EL (cell line): ENCODE results near the gene PRDM16.
"Not testable (repeated sequence)": the region's sequence is repeated elsewhere in the genome, so short reads cannot be mapped to it uniquely, and the experiment has no call there.

ENCODE experiments used
- DNase-seq: peaks from one replicate; pipeline ENCODE4 v3.0.0-alpha.2; 2016

The PRDM16 gene

DNA sequence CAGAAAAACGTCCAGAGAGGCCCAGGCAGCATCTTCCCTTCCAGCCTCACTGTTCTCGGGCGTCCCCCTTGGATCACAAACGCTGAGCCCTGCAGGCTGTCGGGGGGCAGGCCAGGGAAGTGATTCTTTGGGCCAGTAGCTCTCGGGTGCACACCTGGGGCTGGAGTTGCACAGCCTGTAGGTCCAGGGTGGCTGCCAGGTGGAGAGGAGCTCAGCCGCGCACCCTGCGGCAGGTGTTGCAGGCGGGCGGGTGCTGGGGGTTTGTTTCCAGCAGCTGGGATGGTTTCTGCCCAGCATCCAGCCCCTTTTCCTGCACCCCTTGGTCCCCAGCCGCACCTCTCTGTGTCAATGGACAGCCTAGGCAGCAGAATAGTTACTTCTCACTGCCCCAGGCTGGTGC, 15.7 kb downstream of the PRDM16 start:
- DNase-seq: no peak

DNA sequence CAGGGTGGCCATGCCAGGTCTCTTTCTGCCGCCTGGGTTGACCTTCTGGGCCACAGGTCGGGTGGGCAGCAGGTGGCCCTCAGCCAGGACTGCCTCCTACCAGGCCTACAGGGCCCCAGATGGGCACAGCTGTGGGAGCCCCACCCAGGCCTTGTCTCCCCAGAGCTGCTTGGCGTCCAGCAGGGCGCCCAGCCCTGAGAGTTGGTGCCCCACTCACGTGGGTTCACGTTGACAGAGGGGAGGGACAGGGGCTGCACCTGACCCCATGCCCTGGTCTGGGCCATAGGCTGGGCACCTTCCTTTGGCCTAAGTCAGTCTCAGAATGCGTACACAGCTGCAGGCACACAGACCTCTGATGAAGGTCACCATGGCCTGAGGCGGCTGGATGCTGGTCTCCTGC, 16.7 kb downstream of the PRDM16 start:
- no peak for DNase-seq

DNA sequence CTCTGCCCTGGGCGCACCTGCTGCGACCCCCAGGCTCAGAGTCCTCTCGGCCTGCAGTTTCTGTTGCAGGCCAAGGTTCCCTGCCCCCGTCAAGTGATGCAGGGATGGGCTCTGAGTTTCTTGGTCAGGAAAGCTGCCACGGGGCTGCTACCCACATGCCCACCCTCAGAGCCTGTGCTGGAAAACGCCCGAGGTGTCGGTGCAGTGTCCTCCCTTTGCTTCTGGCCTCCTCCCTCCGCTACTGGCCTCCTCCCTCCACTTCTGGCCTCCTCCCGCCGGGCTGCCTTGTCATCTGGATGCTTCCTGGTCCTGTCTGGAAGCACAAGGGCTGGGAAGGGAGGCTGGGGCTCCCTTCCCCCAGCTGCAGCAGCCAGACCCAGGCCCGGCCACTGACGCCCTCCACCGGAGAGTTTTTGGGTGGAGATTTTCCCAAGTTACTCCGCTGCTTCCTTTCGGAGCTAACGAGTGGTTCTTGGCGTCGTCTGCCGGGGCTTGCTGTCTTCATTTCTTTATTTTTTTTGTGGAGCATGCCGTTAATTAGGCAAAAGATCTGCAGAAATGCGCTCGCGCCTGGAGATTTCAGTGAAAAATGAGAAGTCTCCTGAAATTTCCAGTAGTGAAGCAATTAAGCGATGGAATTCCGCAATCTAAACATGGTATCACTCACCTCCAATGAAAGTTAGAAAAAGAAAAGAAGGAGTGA, 17.4 kb downstream of the PRDM16 start:
- no peak for DNase-seq

DNA sequence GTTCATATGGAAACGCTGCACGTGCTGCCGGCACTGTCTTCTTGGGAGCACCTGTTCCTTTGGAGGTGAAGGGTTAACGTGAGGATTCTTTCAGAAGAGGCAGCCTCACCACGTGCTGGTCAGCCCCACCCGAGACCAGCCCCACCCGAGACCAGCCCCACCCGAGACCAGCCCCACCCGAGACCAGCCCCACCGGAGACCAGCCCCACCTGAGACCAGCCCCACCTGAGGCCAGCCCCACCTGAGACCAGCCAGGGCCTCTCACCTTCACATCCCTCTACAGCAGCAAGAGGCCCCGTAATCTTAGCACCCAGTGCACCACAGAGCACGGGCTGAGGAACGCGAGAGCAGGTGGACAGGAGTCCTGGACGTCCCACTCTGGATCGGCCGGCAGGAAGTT, 18.0 kb downstream of the PRDM16 start:
- no peak for DNase-seq

DNA sequence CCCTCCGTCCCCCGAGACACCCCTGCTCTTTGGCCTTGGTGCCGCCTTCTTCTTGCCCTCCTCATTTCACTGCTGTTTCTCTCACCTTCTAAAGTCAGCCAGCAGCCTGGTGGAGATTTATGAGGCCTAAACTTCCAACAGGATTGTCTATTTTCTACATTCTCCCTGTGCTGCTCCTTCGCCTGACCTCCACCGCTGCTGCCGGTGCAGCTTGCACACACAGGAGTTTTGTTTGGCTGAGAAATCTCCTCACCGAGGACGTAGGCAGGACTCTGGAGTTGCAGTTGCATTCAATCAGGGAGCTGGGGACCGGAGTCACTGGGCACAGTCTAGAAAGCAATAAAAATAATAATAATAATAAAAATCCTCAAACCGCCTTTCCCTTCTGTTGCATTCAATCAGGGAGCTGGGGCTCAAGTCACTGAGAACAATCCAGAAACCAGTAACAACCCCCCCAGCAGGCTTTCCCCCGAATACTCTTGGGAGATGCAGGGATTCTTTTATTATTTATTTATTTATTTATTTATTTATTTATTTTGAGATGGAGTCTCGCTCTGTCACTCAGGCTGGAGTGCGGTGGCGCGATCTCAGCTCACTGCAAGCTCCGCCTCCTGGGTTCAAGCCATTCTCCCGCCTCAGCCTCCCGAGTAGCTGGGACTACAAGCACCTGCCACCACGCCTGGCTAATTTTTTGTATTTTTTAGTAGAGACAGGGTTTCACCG, 19.1 kb downstream of the PRDM16 start:
- not testable (repeated sequence) for DNase-seq

DNA sequence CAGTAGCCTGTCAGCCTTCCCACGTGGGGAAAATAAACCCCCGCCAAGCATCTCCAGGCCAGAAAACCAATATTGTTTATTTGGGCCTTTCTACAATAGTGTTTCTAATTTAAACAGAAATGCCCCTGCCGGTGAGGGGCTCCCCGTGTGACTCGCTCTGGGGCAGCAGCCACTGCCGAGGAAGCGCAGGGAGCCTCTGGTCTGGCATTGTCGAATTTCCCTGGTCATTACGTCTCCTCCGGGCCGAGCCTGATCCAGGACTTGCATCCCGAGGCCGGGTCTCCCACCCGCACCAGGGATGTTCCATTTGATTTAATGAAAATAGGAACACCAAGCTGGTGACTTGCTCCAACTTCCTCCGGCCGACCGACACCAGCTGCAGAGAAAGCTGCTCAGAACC, 20.5 kb downstream of the PRDM16 start:
- no peak for DNase-seq

DNA sequence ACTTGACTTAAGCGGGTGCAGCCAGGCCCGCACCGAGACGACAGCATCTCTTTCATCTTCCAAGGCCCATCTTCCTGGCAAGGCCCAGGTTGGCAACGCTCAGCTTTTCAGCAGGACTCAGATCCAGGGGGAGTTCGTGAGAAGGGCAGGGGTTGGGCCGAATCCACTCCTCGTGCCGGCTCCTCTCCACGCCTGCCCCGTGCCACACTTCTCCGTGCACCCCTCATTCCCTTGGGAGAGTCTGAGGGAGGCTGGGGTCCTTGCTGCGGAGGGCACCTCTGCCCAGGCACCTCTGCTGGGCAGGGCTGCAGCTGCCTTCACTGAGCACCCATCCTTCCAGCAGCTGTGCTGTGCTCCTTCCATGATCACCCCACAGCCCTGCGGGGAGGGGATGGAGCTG, 22.3 kb downstream of the PRDM16 start:
- DNase-seq: no peak

DNA sequence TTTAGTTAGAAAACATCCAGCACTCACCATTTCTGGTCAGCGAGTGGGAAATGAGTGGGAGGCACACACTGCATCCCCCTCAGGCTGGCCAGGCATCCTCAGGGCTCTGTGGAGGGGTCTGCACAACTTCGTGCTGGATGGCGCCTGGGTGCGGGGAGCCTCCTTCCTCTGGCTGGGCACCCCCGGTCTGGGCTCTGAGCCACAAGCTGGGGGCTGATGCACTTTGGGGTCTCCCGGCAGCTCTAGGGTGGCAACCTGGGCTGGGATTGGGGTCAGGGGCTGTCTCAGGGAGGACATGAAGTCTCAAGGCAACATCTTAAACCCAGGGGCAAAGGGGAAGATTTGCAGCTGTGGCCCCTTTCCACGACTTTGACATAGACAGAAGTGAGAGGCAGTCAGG, 23.5 kb downstream of the PRDM16 start:
- DNase-seq: no peak

DNA sequence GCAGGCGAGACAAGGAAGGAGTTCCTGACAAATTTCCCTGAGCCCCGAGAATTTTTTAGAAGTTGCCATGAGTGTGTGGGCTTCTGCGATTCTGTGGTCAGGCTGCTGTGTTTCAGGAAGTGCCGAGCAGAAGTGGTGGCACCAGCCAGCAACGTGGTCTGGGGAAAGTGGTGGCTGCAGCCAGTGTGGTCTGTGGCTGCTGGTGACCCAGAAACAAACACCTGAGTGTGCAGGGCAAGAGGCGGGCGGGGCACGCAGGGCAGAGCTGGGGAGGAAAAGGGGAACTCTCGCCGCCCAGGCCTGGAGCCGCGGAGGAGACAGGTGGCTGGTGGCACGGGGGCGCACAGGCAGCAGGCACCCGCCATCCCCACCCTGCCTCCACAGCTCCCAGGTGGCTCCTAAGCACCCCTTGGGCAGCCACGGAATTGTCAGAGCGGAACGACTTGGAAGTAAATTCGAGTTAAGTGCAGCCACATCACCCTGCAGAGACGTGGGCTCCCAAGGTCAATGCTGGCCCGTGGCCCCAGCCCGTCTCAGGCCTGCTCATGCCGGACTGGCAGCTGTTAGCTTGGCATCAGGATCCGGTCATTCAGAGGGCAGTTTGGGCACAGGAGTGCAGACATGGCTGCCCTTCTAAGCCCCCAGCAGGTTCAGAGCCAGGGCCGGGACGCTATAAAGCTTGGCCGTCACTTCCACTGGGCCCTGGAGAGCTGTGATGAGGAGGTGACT, 25.1 kb downstream of the PRDM16 start:
- no peak for DNase-seq

DNA sequence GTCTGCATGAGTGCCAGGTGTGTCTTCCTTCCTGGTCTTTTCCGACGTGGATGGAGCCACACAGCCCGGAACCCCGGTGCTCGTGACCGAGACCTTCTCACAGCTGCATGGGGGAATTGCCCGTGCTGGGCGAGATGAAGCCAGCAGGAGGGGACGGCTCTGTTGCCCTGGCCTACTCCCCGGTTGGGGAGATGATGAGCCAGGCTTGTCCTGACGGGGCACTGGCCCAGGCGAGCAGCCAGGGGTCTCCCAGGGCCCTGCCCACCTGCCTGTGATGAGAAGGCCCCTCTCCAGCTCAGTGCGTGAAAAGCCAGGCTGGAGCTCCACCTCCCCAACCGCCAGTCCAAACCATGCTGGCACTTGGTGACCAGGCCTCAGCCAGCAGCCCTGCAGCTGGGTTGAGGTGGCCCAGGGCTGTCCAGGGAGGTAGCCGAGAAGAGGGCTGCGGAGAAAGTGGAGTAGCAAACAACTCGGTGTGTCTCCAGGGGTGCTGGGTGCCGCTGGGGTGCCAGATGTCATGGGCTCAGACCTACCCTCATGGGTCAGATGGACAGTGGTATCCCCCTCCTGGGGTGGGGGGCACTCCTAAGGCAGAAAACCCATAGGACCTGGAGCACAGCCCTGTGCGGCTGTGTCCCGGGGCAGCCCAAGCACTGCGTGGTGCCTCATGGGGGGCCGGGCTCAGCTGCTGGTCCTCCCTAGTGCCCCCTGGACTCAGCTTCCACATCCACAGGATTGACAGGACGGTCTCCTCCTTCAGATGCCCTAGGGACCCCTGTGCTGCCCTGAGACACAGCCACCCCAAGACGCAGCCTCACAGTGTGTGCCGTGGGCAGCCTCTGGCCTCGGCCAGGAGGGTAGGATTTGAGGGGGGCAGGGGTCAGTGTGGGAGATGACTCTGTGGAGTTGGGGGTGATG, 26.1 kb downstream of the PRDM16 start:
- no peak for DNase-seq

DNA sequence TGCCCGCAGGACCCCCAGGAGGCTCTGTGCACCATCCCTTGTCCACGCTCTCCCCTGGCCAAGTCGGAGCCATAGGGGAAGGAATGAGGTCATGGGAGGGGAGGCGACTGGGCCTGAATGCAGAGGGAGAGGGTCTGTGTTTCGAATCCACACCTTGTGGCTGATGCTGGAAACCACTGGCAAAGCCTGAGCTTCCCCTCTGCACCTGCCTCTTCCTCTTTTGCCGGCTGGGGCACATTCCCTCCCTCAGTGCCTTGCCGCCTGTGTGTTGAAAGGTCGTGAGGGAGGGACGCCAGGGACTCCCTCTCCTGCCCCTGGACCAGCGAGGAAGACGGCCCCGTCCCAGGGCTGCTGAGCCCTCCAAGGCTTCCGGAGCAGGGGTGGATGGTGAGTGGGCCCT, 27.3 kb downstream of the PRDM16 start:
- DNase-seq: no peak

DNA sequence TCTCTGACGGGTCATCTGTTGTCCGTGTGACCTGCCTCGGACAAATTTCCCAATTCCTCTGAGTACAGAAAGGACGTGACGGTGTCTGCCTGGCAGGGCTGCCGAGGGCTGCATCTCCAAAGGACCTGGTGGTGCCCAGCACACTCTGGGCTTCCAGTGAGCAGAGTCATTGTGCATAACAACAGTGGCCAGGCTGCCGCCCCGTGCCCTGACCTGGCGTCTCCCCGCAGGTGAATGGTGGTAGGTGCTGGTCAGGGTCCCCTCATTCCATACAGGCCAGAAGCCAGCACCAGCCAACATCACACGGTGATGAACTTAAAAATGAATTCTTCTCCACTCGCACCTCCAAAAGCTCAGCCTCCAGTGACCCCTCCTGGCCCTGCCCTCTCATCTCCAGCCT, 28.2 kb downstream of the PRDM16 start:
- DNase-seq: no peak

DNA sequence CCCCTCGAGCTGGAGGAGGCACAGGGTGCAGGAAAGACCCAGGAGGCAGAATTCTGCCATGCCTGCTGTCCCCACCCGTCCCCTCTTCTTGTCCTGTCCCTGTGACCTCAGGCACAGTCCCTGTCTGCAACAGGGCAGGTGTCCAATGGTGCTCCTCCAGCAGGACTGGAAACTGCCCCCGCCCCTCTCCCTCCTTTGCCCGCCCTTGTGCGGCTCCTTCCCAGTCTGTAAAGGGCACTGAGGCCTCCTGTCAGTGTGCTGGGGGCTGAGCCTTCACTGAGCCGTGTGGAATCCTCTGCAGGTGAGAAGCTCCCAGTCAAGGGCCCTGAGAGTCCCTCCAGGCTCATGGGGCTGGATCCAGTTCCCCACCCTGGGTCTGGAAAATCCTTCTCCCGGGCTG, 28.9 kb downstream of the PRDM16 start:
- no peak for DNase-seq

DNA sequence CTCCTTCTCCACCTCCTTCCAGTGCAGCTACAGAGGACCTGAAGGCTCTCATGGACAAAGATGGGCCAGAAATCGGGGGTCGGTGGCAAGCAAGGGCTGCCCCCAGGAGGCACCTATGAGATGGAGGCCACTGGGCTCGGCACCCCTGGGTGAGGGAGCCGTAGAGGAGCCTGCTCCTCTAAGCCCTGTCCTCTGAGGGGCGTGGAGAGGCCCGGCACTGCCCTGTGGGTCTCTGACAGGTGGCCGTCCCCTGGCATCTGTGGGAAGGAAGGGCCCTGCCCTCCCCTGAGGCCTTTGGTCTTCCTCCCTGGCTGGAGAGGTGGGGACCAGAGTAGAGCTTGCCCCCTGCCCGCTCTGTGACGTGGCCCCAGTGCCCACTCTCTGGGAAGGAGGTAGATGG, 30.9 kb downstream of the PRDM16 start:
- no peak for DNase-seq

DNA sequence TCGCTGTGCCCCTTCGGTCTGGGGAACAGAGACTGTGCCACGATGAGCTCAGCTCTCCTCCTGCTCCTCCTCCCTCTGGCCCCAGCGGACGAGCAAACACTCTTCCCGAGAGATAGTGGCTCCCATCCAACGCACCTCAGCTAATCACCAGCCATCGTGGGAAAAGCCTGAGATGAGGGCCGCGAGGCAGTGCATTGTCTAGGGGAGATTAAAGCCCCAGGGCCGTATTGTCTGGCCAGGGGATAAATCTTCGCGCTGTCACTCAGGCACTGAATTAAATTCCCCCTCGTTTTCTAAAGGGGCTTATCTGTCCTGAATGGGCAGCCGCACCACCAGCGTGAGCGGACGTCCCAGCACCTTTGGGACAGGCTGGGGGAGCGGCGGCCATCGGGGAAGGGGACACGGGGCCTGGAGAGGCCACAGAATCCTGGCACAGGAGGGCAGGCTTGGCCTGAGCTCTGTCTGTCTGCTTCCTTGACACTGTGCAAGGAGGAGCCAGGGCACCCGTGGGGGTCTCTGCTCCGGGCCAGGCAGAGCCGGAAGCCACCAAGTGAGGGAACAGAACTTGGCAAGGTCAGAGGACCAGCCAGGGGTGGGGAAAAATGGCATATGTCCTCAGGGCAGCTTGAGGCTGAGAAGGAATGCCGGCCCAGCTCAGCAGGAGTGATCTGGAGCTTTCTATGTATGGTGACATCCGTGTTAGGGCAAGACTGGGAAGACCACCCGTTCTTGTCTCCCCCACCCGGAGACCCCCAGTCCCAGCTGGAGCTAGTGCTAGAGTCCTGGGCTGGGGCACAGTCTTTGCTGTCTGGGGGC, 32.3 kb downstream of the PRDM16 start:
- DNase-seq: no peak

DNA sequence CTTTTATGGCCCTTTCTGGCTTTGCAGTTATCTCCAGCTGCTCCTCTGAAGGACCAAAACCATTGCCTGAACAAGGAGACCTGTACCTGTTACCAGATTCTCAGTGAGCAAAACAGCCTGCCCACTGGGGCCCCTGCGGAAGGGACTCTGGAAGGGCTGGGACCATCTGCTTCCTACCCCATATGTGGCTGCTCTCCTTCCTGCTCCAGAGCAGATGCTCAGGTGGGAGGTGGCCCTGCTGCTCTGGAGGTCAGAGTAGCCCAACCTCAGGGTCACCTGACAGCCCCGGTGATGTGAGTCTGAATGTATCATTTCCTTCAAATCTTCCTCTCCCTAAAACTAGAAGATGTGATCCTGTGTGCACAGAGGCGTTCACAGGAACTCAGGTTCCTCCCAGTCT, 33.6 kb downstream of the PRDM16 start:
- no peak for DNase-seq

DNA sequence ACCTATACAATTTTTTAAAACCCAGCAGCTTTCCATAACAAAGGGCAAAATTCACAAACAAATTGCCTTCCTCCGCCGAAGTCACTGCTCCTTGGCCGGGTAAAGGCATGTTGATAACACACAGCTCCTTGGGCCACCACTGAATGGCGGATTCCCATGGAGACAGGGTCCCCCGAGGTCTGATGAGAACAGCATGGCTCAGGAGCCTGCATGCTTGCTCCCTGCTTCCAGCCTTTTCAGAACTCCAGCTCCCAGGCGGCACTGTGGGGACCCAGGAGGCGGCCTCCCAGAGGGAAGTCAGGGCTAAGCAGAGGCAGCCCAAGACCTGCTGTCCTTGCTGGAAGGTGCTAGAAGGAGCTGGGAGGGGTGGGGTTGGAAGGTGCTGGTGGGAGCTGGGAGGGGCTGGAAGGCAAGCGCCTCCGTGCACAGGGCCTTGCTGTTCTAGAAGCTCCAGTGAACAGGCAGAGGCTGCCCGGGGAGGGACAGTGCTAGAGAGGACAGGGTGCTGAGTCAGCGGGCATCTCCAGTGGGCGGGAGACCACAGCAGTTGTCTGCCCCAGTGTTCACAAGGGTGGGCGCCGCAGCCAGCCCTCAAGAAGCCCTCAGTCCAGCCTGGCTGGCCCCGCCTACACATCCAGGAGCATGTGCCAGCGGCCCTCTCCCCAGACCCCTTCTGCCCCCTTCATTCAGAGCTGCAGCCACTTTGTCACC, 35.1 kb downstream of the PRDM16 start:
- no peak for DNase-seq

DNA sequence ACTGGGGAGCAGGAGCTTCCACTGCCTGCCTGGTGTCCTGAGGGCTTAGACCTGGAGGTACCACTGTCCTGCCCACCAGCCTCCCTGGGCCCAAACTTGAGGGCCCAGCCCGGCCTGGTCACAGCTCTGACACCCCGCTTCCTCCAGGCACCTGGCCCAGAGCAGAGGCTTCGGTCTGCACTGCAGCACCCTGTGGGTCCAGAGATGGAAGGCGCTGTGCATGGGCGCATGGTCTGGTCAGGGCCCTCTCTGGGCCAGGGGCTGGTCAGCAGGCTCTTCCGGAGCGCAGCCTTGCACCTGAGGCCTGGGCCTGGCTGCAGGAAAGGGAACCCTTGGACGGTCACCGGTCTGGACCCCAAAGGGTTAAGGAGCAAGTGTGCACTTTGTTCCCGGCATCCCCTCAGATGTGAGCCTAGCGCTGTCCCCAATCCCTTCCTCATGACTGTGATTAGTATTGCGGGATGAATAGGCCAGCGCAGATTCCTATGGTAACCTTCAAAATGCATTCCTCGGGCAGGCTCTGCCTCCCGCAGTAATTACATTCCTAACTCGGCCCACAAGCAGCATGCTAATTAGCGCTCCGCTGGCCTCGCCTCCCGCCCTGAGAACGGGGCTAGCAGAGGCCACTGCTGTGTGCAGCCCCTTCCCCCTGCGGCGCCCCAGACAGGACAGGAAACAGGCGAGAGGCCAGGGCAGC, 36.3 kb downstream of the PRDM16 start:
- no peak for DNase-seq

DNA sequence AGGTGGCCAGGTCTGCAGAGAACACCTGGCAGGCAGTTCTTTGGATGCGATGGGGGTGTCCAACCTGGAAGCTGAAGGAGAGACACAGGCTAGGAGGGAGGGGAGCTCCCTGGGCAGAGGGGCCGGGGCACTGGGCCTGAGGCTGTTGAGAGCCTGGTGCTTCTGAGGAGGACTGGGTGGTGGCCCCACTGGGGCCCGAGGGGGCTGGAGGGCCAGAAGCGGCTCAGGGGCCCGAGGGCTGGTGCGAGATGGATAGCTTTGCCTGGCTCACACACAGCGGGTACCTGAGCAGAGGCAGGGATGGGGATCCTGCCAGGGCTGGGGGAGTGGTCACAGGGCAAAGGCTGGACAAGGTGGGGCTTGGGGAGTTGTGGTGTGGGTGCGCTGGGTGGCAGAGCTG, 37.2 kb downstream of the PRDM16 start:
- no peak for DNase-seq

DNA sequence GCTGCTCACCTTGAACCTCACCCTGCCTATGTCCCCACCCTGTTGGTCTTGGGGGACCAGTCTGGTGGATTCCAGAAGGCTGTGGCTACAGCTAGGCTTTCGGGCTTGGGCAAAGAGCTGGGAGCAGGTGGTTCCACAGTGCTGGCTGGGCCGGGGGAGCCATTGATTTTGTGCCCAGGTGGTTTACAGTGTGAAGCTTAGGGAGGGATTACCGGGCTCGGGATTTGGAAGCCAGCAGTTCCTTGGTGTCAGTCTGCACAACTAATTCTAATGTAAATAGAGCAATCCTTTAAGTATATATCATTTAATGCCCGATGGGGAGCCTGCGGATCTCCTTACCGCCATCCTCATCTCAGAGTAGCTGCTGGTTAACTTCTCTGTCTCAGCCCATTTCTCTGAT, 38.2 kb downstream of the PRDM16 start:
- no peak for DNase-seq

DNA sequence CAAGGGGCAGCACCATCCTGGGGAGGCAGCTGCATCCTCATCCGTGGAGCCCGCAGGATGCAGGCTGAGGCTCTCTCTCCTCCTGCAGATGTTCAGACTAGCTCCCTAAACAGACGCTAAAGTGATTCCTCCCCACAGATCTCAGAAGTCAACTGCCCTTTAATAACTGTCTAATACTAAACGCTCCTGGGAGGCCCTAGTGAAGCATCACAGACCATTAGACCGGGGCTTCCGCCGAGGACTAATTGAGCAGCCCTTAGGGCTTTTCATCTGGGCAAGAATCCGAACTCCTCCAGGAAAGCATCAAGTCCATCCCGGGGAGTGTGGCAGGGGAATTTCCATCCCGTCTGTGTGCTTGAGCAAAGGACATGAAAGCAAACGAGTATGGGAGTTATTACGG, 40.4 kb downstream of the PRDM16 start:
- DNase-seq: no peak
